Left ventricle myocardium inferior (tissue), 1 donor: Measurements from ENCODE around the gene ANKRD62. TPM values are rescaled to one million over a fixed set of nuclear protein-coding genes. Genes with fewer than 3 reads are reported as not detected.
"Not testable (repeated sequence)": the region's sequence is repeated elsewhere in the genome, so short reads cannot be mapped to it uniquely, and the experiment has no call there.

Source experiments
- DNase-seq: peaks from one replicate; pipeline ENCODE4 v3.0.0-alpha.2; 2020
- H3K27ac ChIP-seq: fragments of 200-600 bp; replicated peaks from 2 replicates; pipeline ENCODE4 v1.8.0; 2021
- H3K27me3 ChIP-seq: fragments of 200-600 bp; 2 replicates; pipeline ENCODE4 v1.8.0; 2021; ENCODE audit warnings: low read depth
- H3K36me3 ChIP-seq: fragments of 200-600 bp; 2 replicates; pipeline ENCODE4 v1.8.0; 2021
- H3K4me1 ChIP-seq: fragments of 200-600 bp; 2 replicates; pipeline ENCODE4 v1.8.0; 2021
- H3K4me3 ChIP-seq: fragments of 200-600 bp; 2 replicates; pipeline ENCODE4 v1.8.0; 2021; ENCODE audit warnings: mild to moderate bottlenecking, moderate library complexity
- H3K9me3 ChIP-seq: fragments of 200-600 bp; replicated peaks from 2 replicates; pipeline ENCODE4 v1.8.0; 2021
- intact Hi-C: fragments of 100-400 bp; cut with micrococcal nuclease; formaldehyde crosslinking; loops from one replicate; pipeline ENCODE4 v1.11.0; 2022
- total RNA-seq: library from RNA; stranded (reverse); fragmentation: NEBNext Ultra II Directional; extraction: Animal tissue kit (Norgen Biotek cat#: 25700); gene quantifications from one replicate; pipeline ENCODE4 v1.2.1, GENCODE V29; 2021
- TF ChIP-seq, protein P1 (sequence below): fragments of 200-600 bp; IDR thresholded peaks from 2 replicates; pipeline ENCODE4 v1.8.0; 2021; ENCODE audit warnings: antibody characterized with exemption, mild to moderate bottlenecking, borderline replicate concordance
- donor health status: DM: no; HTN: yes; CAD: no; lungs with severe emphysema.

Gene ANKRD62
- total RNA-seq, 1 donor from 2014 or later, result not detected

DNA sequence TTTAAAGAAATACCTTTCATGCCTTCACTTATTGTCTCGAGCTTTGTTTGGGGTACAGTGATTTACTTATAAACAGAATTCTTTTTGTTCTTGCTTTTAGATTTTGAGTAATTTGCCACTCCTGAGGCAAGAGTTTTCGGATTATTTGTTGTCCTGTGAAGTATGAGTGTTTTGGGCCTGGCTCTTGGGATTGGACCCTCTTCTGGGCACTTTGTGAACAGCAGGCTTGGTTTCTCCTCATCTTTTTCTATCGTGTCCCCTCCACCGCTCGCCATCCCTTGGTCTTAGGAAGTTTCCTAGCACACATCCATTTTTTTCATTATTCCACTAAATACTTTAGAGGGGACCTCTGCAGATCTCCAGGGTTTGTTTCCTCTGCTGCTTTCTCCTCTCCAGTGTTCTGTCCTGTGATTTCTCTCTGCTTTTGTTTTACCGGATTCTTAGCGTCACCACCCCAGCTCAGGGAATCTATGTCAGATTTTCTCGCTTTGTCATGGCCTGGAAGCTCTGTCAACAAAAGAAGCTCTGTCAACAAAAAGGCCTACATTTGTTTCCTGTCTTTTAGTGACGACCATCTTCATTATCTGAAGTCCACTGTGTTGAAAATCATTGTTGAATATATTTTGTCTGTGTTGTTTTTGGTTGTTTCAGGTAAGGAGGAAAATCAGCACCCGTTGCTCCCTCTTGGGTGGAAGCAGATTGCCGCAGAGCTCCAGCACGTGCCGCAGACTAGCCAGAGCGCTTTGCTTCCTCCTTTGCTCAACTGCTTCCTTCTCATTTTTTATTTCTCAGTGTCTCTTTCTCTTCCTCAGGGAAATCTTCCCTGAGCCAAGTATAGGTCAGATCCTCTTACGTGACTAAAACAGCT is 27.8 kb downstream of the ANKRD62 start:
- TF ChIP-seq, protein P1, sequence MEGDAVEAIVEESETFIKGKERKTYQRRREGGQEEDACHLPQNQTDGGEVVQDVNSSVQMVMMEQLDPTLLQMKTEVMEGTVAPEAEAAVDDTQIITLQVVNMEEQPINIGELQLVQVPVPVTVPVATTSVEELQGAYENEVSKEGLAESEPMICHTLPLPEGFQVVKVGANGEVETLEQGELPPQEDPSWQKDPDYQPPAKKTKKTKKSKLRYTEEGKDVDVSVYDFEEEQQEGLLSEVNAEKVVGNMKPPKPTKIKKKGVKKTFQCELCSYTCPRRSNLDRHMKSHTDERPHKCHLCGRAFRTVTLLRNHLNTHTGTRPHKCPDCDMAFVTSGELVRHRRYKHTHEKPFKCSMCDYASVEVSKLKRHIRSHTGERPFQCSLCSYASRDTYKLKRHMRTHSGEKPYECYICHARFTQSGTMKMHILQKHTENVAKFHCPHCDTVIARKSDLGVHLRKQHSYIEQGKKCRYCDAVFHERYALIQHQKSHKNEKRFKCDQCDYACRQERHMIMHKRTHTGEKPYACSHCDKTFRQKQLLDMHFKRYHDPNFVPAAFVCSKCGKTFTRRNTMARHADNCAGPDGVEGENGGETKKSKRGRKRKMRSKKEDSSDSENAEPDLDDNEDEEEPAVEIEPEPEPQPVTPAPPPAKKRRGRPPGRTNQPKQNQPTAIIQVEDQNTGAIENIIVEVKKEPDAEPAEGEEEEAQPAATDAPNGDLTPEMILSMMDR, result peak; percentile 38
- Histone ChIP-seq H3K36me3 (no peaks in the 10 kb centered on the region), H3K27me3 (peaks cover 18% of the 10 kb centered on the region)

GRCh38 chr18:12122043-12122389 is 28.4 kb downstream of the ANKRD62 start:
- peaks cover 18% of the 10 kb centered on the region for H3K27me3 ChIP-seq
- H3K4me3 ChIP-seq, H3K9me3 ChIP-seq, H3K27ac ChIP-seq, H3K4me1 ChIP-seq, H3K36me3 ChIP-seq, intact Hi-C loops, DNase-seq: not testable (repeated sequence)

More for the DNA sequence above, 27.8 kb downstream of the ANKRD62 start:
- Histone ChIP-seq H3K27ac (no peak overlapping the region), H3K4me1 (no peaks in the 10 kb centered on the region), H3K9me3 (no peaks in the 10 kb centered on the region), H3K4me3 (no peak overlapping the region)
- intact Hi-C loops, result no loop called here
- DNase-seq, result no peak

- intact Hi-C loops, H3K4me1 ChIP-seq, H3K9me3 ChIP-seq, H3K27ac ChIP-seq, H3K36me3 ChIP-seq, H3K4me3 ChIP-seq, DNase-seq: not testable (repeated sequence)
- H3K27me3 ChIP-seq, result peaks cover 22% of the 10 kb centered on the region
These were observed 34.0 kb downstream of the ANKRD62 start for GRCh38 chr18:12127647-12128046.

DNA sequence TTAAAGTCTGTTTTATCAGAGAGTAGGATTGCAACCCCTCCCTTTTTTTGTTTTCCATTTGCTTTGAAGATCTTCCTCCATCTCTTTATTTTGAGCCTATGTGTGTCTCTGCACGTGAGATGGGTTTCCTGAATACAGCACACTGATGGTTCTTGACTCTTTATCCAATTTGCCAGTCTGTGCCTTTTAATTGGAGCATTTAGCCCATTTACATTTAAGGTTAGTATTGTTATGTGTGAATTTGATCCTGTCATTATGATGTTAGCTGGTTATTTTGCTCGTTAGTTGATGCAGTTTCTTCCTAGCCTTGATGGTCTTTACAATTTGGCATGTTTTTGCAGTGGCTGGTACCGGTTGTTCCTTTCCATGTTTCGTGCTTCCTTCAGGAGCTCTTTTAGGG is 45.2 kb downstream of the ANKRD62 start:
- H3K27me3 ChIP-seq, intact Hi-C loops, H3K4me3 ChIP-seq, DNase-seq, H3K36me3 ChIP-seq, H3K9me3 ChIP-seq, H3K4me1 ChIP-seq, H3K27ac ChIP-seq: not testable (repeated sequence)

DNA sequence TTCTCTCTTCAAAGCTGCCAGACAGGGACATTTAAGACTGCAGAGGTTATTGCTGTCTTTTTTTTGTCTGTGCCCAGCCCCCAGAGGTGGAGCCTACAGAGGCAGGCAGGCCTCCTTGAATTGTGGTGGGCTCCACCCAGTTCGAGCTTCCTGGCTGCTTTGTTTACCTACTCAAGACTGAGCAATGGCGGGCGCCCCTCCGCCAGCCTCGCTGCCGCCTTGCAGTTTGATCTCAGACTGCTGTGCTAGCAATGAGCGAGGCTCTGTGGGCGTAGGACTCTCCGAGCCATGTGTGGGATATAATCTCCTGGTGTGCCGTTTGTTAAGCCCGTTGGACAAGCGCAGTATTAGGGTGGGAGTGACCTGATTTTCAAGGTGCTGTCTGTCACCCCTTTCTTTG is 47.2 kb downstream of the ANKRD62 start:
- H3K36me3 ChIP-seq, H3K27ac ChIP-seq, H3K4me3 ChIP-seq, intact Hi-C loops, H3K4me1 ChIP-seq, H3K9me3 ChIP-seq, H3K27me3 ChIP-seq, DNase-seq: not testable (repeated sequence)

DNA sequence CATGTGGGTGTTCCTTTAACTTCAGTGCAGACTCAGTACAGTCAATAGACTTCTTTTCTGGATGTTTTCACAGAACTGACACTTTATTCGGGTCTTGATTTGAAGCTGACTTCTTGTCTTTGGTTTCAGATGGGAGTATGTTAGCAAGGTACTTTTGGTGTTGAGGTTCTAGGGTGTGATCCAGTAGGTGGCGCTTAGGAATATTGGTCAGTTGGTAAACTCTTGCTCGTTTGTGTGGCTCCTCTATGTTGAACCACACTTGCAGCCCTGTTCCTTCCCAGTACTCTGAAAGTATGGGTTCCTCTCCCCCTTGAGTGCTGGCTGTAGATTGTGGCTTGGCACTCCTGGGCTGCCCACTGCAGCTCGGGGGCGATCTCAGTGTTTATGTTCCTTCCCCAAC is 48.1 kb downstream of the ANKRD62 start:
- H3K27ac ChIP-seq, H3K27me3 ChIP-seq, H3K4me1 ChIP-seq, H3K9me3 ChIP-seq, DNase-seq, intact Hi-C loops, H3K4me3 ChIP-seq, H3K36me3 ChIP-seq: not testable (repeated sequence)

DNA sequence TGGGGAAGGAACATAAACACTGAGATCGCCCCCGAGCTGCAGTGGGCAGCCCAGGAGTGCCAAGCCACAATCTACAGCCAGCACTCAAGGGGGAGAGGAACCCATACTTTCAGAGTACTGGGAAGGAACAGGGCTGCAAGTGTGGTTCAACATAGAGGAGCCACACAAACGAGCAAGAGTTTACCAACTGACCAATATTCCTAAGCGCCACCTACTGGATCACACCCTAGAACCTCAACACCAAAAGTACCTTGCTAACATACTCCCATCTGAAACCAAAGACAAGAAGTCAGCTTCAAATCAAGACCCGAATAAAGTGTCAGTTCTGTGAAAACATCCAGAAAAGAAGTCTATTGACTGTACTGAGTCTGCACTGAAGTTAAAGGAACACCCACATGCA is 55.8 kb downstream of the ANKRD62 start:
- H3K4me3 ChIP-seq, H3K36me3 ChIP-seq, H3K27ac ChIP-seq, H3K27me3 ChIP-seq, intact Hi-C loops, H3K4me1 ChIP-seq, H3K9me3 ChIP-seq, DNase-seq: not testable (repeated sequence)

GRCh38 chr18:12154361-12154760 is 60.7 kb downstream of the ANKRD62 start:
- Histone ChIP-seq H3K36me3 (no peaks in the 10 kb centered on the region), H3K9me3 (no peaks in the 10 kb centered on the region), H3K4me3 (no peak overlapping the region), H3K4me1 (no peaks in the 10 kb centered on the region), H3K27ac (no peak overlapping the region), H3K27me3 (no peaks in the 10 kb centered on the region)
- TF ChIP-seq, protein P1, result no peak
- no peak for DNase-seq
- intact Hi-C loops, result no loop called here
